Non-pigmented ciliary epithelial cell (primary cell): ENCODE measurements around the gene TBKBP1.

ENCODE experiments used
- DNase-seq: peaks from one replicate; pipeline ENCODE4 v3.0.0-alpha.2; 2010; ENCODE audit warnings: low read depth

The TBKBP1 gene

DNA sequence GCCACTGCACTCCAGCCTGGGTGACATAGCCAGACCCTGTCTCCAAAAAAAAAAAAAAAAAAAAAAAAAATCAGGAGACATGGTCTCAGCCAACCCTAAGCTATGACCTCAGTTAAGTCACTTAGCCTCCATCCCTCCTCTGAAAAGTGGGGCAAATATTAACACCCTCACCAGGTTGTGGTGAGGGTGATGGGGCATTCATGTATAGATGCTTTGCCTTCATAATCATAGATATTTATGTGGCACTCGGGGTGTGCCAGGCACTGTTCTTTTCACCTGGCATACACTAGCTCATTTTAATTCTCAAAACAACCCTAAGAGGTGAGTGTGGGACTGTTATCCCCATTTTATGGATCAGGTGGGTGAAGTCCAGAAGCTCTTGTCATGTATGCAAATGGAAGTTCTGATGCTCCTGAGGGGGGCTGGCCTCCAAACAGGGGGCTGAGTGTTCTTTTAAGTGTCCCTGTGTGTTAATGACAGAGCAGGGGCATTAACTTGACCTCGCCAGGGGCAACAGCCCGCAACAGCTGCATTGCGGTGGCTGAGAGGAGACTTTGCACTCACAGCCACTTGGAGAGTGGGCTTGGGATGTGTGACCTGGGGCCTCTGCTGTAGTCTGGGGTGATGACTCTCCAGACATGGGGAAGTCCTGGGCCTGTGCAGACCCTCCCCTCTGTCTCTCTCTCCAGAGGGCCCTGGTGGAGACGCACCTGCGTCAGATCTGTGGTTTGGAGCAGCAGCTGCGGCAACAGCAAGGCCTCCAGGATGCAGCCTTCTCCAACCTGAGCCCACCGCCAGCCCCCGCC, 4.1 kb downstream of the TBKBP1 start:
- no peak for DNase-seq

DNA sequence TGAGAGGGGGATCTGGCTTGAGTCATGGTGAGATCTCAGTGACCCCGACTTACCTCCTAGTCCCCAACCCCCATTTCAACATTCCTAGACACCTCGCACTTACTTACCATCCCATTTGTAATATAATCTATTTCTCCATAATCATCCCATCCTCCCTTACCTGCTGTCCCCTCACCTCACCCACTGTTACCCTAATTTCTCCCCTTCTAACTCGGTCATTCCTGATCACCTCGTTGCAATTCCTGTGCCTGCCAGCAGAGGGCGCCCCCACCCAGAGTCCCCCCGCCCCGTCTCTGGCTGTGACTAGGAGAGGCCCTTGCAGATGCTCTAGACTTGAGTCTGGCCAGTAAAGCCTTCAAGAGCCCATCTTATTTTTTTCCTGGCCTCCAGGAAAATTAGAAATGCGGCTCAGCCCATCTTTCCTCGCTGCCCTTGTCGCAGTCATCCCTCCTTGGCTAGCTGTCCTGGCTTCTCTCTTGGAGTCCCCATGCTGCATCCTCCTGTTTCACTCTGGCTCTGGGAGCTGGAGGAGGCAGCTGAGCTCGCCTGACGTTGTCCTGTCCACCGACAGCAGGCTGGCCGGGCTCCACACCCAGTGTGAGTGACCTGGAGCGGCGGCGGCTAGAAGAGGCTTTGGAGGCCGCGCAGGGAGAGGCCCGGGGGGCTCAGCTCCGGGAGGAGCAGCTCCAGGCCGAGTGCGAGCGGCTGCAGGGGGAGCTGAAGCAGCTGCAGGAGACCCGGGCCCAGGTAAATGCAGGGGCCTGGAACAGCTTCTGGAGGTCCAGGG, 5.0 kb downstream of the TBKBP1 start:
- no peak for DNase-seq

DNA sequence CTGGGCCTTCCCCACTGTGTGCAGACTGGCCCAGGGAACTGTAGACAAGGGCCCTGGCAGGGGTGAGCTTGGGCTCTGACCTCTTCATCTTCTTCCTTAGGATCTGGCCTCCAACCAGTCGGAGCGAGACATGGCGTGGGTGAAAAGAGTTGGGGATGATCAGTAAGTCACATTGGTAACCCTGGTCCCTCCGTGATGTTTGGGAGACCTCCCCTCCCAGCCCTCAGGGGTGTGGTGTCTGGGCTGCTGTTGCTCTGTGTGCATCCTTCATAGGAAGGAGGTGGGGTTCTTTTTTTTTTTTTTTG, 5.5 kb downstream of the TBKBP1 start:
- no peak for DNase-seq

DNA sequence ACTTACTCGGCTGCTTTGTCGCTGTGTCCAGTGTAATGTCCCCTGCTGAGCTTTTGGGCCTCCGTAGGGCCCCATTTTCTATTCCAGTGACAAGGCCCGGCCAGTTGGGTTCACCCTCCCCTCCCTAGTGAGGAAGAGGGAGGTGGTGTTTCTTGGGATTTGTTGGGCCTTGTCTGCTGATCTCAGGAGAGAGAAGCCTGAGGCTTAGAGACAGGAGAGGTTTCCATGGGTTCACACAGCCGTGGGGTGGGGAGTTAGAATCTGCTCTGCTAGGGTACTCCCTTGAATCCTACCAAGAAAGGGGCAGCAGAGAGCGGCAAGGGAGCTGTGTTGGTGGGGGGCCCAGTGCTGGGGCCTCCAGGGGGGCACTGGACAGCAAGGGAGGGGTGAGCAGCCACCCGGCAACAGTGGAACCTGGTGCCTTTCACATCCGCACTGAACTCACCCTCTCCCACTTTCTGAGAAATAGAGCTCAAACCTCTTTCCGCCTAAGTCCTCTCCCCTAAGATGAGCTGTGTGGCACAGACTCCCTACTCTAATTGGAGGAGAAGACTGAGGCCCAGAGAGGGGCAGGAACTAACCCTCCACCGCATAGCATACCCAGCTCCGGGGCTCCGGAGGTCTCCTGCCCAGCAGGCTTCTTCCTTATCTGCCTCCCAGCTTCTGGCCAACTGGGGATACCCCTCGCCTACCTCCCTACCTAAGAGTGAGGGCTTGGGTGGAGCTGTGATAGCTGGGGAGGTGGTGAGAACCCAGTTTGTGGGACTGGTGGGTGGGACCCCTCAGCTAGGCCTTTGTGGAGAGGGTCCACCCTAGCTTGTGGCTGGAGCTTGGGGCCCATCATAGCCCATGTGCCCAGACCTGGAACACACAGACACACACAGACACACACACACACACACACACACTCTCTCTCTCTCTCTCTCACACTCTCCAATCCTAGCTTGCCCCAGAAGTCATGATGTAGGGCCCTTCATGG, 6.8 kb downstream of the TBKBP1 start:
- DNase-seq, result no peak

DNA sequence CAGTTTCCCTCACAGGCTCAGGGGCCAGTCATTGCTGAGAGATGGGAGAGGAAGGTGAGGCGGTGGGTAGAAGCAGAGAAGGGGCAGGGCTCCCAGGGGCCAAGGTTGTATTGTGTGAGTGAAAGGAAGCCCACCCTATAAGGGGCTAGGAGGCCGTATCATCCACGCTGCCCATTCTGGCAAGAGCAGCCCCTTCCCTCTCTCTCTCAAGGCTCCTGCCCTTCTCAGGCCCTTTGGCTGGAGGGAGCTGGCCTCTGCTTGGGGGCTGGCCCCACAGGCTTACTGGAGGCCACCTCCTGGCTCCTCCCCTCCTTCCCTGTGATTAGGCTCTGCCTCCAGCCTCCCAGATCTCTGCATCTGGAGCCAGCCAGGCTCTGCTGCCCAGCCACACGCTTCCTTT, 7.6 kb downstream of the TBKBP1 start:
- DNase-seq, result no peak

DNA sequence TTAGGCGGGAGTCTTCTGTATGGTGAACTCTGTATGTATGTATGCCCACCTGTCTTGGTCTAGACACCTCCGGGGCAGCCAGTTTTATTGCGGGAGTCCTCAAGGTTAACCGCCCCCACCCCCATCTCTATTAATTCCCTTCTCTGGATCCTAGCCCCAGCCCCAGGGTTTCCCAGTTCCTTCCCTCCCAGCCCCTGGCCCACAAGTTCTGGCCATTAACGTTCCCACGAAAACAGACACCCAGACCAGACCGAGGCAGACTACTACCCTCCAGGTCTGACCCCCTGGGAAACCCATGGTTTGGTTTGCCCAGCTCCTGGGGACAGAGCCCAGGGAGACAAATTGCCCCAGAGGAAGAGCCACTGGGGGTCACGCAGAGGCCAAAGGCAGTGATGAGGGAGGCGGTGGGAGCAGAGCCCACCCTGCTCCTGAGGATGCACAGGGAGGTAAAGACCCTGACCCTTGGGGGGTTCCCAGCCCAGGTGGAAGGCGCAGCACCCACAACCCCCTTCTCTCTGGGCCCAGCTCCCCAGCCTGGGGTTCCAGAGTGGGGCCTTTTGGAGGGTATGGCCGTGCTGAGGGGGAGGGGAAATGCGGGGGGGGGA, 8.5 kb downstream of the TBKBP1 start:
- no peak for DNase-seq

DNA sequence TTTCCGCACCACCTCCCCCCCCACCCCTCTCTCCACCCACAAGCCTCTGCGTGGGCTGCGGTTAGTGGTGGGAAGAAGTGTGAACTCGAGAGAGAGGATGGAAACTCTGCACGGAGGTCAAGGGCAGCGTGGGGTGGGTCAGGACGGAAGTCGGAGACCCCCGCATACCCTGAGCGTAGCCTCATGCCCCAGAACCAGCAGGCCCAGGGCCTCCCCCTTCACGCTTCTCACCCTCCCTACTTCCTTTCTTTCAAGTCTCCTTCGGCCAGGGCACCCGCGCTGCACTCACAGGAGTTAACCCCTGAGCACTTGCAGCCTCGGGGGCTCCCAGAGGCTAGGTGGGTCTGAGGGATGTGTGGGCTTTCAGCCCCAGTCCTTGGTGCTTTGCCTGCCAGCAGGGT, 9.2 kb downstream of the TBKBP1 start:
- no peak for DNase-seq

DNA sequence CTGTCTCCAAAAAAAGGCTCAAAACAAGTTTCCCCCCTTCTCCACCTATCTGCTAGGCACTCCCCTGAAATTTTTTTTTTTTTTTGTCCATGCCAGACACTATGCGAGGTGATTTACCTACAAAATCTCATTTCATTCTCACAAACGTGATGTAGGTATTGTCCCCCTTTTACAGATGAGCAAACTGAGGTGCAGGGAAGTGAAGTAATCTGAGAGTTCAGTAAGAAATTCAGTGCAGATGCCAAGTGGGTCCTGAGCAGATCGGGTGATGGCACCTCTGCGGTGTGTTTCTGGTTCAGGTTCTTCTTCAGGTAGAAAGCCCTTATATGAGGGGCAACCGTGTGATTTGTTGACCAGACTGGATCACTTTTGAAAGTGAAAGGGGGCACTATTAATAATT, 9.7 kb downstream of the TBKBP1 start:
- no peak for DNase-seq

DNA sequence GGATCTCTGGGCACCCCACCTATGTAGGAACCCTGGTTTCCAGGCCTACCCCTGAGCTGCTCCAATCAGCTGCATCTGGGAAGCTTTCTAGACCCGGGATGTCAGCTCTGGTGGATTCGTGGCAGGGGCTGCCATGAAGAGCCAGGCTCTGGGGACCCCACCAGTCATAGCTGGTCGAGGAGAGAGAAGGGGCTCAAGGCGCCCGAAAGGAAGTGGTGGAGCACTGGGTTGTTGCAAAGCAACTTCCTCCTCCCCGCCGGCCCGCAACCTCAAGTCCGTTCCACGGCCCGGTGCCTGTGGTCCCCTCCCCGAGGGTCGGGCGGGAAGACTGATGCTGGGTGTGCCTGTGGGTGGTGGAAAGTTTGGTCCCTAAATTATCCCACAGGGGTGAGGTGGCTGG, 10.2 kb downstream of the TBKBP1 start:
- DNase-seq, result no peak

DNA sequence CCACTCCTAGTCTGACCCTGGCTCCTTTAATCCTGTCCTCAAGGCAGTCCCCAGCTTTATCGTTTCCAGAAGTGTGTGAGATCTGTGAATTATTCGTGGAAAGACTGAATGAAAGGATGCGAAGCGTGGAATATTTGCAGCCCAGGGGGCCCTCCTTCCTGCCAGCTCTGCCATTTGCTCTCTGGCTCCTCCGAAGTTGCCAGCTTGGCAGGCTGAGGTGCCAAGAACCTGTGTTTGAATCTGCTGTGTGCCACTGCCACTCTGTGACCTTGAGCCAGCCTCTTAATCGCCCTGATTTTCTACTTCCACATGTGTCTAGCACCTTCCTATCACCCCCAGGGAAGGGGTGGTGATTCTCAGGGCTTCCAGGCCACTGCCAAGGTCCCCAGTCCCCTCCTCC, 10.8 kb downstream of the TBKBP1 start:
- DNase-seq, result no peak

DNA sequence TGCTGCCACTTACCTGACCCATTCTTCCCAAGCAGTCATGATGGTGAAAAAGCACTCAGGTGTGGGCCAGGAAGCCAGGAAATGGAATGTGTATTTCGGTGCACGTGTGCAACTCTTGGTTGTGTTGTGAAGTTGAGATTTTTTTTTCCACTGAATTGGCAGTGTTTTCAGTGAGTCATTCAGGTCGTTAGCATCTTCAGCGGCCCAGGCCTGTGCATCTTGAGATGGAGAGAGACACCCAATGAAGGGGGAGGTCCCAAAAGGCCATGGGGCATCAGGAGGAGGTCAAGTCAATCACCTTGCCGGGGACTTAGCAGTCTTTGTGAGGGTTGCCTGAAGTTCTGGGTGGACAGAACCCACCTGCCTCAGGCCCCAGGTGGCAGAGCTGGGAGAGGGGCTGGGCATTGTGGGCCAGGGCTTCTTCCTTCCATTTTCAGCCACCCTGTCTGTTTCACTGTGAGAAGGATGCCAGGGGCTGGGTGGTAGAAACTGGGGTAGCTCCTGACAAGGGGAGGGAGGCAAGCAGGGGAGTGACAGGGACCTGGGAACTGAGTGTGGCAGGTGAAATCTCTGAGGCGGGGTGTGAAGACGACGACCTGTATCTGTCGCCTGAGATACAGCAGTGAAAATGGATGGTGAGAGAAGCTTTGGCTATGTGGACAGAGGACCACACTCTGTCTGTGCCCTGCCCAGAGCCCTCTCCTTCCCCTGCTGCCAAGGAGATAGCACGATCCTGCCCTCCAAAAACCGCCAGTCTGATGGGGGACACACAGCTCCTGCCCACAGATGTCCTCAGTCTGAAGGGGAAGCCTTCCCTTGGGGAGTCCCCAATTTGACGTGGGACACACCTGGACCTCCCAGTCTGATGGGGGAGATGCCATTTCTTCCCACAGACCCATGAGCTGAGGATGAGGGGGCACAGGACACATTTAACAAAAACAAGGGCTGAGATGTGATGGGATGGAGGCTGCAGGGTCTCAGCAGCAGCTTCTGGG, 11.9 kb downstream of the TBKBP1 start:
- no peak for DNase-seq

DNA sequence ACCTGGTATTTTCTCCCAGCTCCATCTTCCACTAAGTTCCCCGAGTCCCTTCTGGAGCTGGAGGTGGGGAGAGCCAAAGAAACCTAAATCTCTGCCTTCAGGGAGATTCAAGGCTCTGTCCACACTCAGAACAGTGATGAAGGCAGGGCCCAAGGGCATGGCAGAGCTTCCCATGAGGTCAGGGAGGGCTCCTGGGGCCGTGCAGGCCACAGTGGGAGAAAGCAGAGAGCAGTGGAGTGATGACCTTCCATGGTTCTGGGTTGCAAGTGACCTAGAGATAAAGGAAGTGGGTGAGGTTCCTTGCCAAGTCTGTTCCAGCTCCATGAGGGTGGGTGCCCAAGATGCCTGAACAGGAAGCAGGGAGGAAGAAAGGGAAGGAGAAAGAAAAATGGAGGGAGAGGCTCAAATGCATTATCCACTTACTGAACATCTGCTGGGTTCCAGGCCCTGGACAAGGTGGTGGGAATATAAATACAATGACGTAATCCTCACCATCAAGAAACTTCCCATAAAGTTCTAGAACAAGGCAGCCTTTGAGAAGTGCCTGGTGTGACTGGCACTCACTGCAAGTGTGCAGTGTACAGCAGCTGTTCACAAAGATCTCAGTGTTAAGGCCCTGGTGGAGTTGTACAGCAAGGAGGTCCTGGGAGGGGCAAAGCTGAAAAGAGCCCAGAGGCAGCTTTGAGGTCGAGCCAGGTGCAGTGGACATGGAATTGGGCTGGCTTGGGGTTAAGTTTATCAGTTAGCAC, 13.3 kb downstream of the TBKBP1 start:
- DNase-seq, result no peak

DNA sequence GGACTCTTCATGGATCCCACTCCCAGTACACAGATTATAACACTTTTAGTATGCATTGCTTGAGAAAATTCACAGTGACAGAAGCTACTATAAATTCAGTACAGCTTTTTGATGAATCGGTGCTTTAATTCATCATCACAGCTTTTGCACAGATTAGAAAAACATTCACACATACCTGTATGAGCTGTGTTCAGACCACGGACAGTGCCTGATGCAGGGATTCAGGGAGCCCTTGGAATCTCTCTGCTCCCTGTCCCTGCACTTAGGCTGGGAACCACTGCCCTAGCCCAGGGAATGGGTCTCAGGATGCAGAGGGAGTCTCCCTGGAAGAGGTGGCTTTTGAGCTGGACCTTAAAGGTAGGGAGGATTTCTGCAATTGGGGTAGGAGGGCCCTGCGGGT, 13.9 kb downstream of the TBKBP1 start:
- DNase-seq, result no peak

DNA sequence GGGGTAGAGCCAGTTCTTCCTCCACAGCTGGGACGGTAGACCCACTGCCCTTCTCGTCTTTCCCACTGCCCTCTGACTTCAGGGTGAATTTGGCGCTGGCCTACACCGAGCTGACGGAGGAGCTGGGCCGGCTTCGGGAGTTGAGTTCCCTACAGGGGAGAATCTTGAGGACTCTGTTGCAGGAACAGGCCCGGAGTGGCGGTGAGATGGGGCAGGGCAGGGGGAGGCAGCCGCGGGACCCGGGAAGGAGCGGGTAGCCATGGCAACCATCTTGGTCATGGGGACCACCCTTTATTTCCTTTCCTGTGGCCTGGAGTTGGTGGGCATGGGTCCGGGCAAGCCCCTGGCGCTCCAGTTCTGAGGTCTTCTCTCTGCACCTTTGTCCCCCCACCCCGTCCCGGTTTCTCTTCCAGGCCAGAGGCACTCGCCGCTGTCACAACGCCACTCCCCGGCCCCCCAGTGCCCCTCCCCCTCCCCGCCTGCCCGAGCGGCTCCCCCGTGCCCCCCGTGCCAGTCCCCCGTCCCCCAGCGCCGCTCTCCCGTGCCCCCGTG, 14.4 kb downstream of the TBKBP1 start:
- no peak for DNase-seq

DNA sequence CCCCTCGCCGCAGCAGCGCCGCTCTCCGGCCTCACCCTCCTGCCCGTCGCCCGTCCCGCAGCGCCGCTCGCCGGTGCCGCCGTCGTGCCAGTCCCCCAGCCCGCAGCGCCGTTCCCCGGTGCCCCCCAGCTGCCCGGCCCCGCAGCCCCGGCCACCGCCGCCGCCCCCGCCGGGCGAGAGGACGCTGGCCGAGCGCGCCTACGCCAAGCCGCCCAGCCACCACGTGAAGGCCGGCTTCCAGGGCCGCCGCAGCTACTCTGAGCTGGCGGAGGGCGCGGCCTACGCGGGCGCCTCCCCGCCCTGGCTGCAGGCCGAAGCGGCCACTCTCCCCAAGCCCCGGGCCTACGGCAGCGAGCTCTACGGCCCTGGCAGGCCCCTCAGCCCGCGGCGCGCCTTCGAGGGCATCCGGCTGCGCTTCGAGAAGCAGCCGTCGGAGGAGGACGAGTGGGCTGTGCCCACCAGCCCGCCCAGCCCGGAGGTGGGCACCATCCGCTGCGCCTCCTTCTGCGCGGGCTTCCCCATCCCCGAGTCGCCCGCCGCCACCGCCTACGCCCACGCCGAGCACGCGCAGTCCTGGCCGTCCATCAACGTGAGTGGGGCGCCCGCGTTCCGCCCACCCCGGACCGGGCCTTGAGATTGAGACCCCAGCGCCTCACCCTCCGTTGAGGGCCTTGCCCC, 15.0 kb downstream of the TBKBP1 start:
- DNase-seq, result no peak

DNA sequence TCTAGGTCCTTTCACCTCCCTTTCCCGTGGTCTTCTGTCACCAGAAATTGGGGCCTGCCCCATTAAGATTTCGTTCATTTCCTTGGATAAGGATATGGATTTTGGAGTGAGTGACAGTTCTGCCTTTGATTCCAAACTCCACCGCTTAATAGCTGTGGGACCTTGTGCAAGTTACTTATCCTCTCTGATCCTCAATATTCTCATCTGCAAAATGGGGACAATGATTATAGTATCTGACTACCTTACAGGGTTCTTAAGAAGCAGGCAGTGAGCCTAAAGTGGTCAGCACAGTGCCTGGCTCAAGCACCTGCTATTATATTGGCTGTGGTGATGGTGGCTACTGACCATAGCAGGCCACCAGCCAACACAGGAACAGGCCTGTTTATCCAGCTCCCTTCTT, 15.6 kb downstream of the TBKBP1 start:
- no peak for DNase-seq

DNA sequence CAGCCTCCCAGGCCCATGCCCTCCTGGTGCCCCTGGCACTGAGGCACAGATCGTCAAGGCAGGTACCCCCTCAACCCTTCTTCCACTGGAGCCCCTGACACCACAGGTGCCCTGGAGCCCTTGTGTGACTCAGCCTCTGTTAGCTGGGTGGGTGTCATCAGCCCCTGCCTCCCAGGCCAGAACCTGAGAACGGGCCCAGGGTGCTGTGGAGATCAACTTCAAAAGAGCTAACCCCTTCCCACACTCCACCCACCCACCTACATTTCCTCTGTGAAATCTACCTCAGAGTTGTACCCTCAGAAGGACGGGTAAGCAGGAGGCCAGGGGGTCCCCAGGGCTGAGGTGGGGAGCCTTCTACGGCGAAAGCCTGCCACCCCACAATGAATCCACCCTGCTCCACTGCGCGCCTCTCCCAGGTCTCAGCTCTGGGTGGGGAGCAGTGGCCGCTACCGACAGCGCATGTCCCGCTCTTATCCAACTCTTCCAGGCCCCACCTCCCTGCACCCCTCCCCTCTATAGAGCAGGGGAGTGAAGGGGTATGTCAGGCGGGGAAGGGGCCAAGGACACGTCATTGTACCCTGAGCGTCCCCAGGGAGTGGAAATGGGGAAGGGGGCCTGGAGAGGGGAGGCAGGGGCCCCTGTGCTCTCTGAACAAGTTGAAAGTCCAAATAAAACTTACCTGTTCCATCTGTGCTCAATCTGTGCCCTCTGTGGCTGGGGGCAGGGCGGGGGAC, 17.6 kb downstream of the TBKBP1 start:
- DNase-seq, result no peak

DNA sequence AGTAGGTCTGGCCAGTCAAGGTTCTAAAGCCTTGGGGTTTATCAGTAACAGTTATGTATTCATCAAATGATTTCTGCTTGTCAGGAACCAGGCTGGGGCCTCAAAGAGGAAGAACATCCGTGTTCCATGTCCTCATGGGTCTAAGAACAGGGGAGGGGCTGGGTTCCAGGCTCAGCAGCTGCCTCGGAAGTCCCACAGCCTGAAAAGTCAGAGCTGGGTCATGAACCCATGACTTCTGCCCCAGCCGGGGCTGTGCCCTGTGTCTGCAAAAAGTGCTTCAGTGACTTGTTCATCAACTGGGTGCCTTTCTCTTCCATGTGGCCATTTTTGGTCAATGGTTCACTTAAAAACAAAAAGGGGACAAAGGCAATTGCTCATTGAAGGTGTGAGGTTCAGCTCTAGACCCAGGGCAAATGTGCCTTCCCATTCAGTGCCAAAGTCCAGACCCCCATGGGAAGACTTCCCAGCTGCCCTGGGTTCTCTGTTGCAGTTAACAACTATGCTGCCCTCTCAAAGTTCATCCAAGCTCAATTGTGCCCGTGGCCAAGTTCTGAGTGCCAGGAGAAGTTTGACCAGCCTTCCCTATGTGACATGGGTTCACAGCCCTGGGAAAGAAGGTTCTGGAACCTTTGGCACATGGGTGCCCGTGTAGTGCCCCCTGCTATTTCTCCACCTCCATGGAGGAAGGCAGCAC, 18.5 kb downstream of the TBKBP1 start:
- no peak for DNase-seq
